Lung (tissue), 12 donors: Measurements from ENCODE around the gene PLD6. TPM values are rescaled to one million over a fixed set of nuclear protein-coding genes. Genes with fewer than 3 reads are reported as not detected.

Experiments used
- ATAC-seq: fragments of 200-7000 bp; cut with Tn5 transposase; one replicate; pipeline ENCODE4 v1.9.1; 2020; ENCODE audit warnings: moderate number of reproducible peaks; ENCODE audit not compliant: insufficient read depth, low FRiP score
- DNase-seq, 3 donors: peaks; one replicate each; pipeline ENCODE4 v3.0.0-alpha.2; 2013 to 2017
- H3K27ac ChIP-seq, 2 donors: one replicate each; pipeline ENCODE4 v1.5.1; 2013; ENCODE audit warnings: mild to moderate bottlenecking in 2 of 2, moderate library complexity in 2 of 2, control low read depth in 1 of 2, inconsistent platforms in 1 of 2, low read depth in 1 of 2, low read length in 1 of 2
- H3K27me3 ChIP-seq, 3 donors: one replicate each; pipeline ENCODE4 v1.5.1; 2013; ENCODE audit warnings: low read length in 2 of 3; ENCODE audit not compliant: control insufficient read depth in 3 of 3, insufficient read depth in 3 of 3
- H3K36me3 ChIP-seq, 4 donors: one replicate each; pipeline ENCODE4 v1.5.1; 2013; ENCODE audit warnings: low read length in 4 of 4, mild to moderate bottlenecking in 1 of 4, moderate library complexity in 1 of 4; ENCODE audit not compliant: control insufficient read depth in 4 of 4, insufficient read depth in 4 of 4
- H3K4me1 ChIP-seq, 5 donors: one replicate each; pipeline ENCODE4 v1.5.1; 2013; ENCODE audit warnings: low read length in 5 of 5, mild to moderate bottlenecking in 2 of 5, moderate library complexity in 1 of 5; ENCODE audit not compliant: control insufficient read depth in 5 of 5, insufficient read depth in 5 of 5
- H3K4me3 ChIP-seq: one replicate; pipeline ENCODE4 v1.5.1; 2013; ENCODE audit warnings: mild to moderate bottlenecking, control low read depth, moderate library complexity
- H3K9ac ChIP-seq, 2 donors: one replicate each; pipeline ENCODE4 v1.5.1; 2013; ENCODE audit warnings: low read length in 2 of 2, control low read depth in 1 of 2; ENCODE audit not compliant: insufficient read depth in 1 of 2
- H3K9me3 ChIP-seq, 4 donors: one replicate each; pipeline ENCODE4 v1.5.1; 2013; ENCODE audit warnings: low read length in 3 of 4, mild to moderate bottlenecking in 1 of 4, moderate library complexity in 1 of 4; ENCODE audit not compliant: control insufficient read depth in 4 of 4, insufficient read depth in 3 of 4
- CTCF ChIP-seq: IDR thresholded peaks from 2 replicates; pipeline ENCODE4 v1.5.1; 2012; ENCODE audit warnings: mild to moderate bottlenecking; ENCODE audit errors: control extremely low read depth, extremely low read depth
- WGBS, 2 donors: extraction: QIAGEN DNeasy Blood & Tissue Kit; methylation state at CpG; one replicate each; pipeline ENCODE4 v1.1.7; 2013; 5-methylcytosine and 5-hydroxymethylcytosine counted together
- polyA plus RNA-seq, 2 donors: library from polyadenylated mRNA; stranded (reverse); fragments of 200-250 nt; gene quantifications; one replicate each; pipeline ENCODE4 v1.2.1, GENCODE V29; 2013
- total RNA-seq, 2 donors: library from RNA; depleted of rRNA in 1 of 2; stranded (reverse); fragments of >200 nt in 1 of 2; gene quantifications; one replicate each; pipeline ENCODE4 v1.2.1, GENCODE V29; 2014 to 2021
- donor health status: control.
- donor health status: control.
- donor health status: Bipolar disorder and iron deficiency.
- donor health status: healthy.
- donor health status: DM: yes; HTN: yes; CAD: no.

Gene PLD6
- total and polyA plus RNA-seq, 4 donors = 3.2 to 7.7 (median 5.2) TPM

- no peak overlapping the region for H3K9ac ChIP-seq
- ATAC-seq (no peak), DNase-seq (no peak)
- no peak overlapping the region for H3K4me3 ChIP-seq
- no peak for TF ChIP-seq CTCF
- WGBS, 2 donors = 89 to 96% methylated on average over 8 of the region's 8 CpGs
- H3K9me3 ChIP-seq = no peaks in the 10 kb centered on the region
- H3K27me3 ChIP-seq = no peaks in the 10 kb centered on the region
- H3K36me3 ChIP-seq = peaks cover 25 to 76% (median 35%) of the 10 kb centered on the region in 4 donors
- H3K4me1 ChIP-seq = no peaks in the 10 kb centered on the region
- H3K27ac ChIP-seq = no peak overlapping the region
Measured at GRCh38 chr17:17215575-17215974, 9.4 kb upstream of the PLD6 start.

GRCh38 chr17:17214646-17215436 lies 8.7 kb upstream of the PLD6 start:
- TF ChIP-seq CTCF = no peak
- WGBS, 2 donors = 89 to 92% methylated on average over 27 of the region's 27 CpGs
- Histone ChIP-seq H3K4me3 (no peak overlapping the region), H3K27me3 (no peaks in the 10 kb centered on the region), H3K36me3 (peaks cover 22 to 68% (median 35%) of the 10 kb centered on the region in 4 donors), H3K9ac (no peak overlapping the region), H3K27ac (no peak overlapping the region), H3K9me3 (no peaks in the 10 kb centered on the region), H3K4me1 (no peaks in the 10 kb centered on the region)
- DNase-seq (no peak), ATAC-seq (no peak)

- WGBS, 2 donors = 85 to 86% methylated on average over 10 of the region's 10 CpGs
- DNase-seq (no peak), ATAC-seq (no peak)
- Histone ChIP-seq H3K27me3 (no peaks in the 10 kb centered on the region), H3K4me1 (no peaks in the 10 kb centered on the region), H3K36me3 (peaks cover 18 to 60% (median 33%) of the 10 kb centered on the region in 4 donors), H3K27ac (no peak overlapping the region), H3K4me3 (no peak overlapping the region), H3K9me3 (no peaks in the 10 kb centered on the region), H3K9ac (no peak overlapping the region)
- TF ChIP-seq CTCF = no peak
Measured at GRCh38 chr17:17213775-17214174, 7.6 kb upstream of the PLD6 start.
